Transverse colon (tissue), 4 donors: ENCODE data around the gene TTC28.

Experiments used
- CTCF ChIP-seq, 5 experiments: fragments of 200-600 bp in 3 of 5; fragments of 450-650 bp in 2 of 5; sonication (generic) in 3 of 5; IDR thresholded peaks; 1 replicate in 2 of 5; 2 replicates in 3 of 5; pipeline ENCODE4 v1.5.1; 2016 to 2017; ENCODE audit warnings: antibody characterized with exemption in 5 of 5, inconsistent platforms in 3 of 5, mild to moderate bottlenecking in 2 of 5, moderate library complexity in 1 of 5
- EP300 ChIP-seq: sonication (generic); formaldehyde crosslinking; IDR thresholded peaks from one replicate; pipeline ENCODE4 v1.6.1; 2017; ENCODE audit warnings: antibody characterized with exemption, low read depth
- POLR2AphosphoS5 ChIP-seq, 3 donors: sonication (generic); formaldehyde crosslinking; IDR thresholded peaks; one replicate each; pipeline ENCODE4 v1.6.1; 2016; ENCODE audit warnings: antibody characterized with exemption in 3 of 3

- TF ChIP-seq CTCF (IDR thresholded peaks at IDR 0.05) (no peak), POLR2AphosphoS5 (IDR thresholded peaks at IDR 0.05) (no peak), EP300 (no peak)
These were observed 473.7 kb downstream of the TTC28 start for GRCh38 chr22:28205926-28206325.
